Measurements from ENCODE around the gene PLEKHG4. TPM values are rescaled to one million over a fixed set of nuclear protein-coding genes. Genes with fewer than 3 reads are reported as not detected.

The PLEKHG4 gene
- total and polyA plus RNA-seq, 10 donors: 5.1 to 27.9 (median 13.0) TPM

- Histone ChIP-seq H3K36me3 (peaks cover 0 to 35% (median 4%) of the 10 kb centered on the region in 6 donors), H3K9me3 (no peaks in the 10 kb centered on the region), H3K27ac (peak overlapping the region; percentile 89 to 96 (median 92)), H3K4me1 (peaks cover 57 to 97% (median 88%) of the 10 kb centered on the region in 6 donors), H3K4me3 (peak overlapping the region in 7 of 8 donors; percentile 87 to 95 (median 93)), H3K27me3 (replicated peaks in 1 of 7) (peaks cover 0 to 17% (median 7%) of the 10 kb centered on the region in 7 donors)
- no peak for TF ChIP-seq POLR2A (IDR thresholded peaks at IDR 0.05)
- peak in 4 of 11 experiments; percentile 9 to 30 (median 19) for TF ChIP-seq CTCF (IDR thresholded peaks at IDR 0.05 in 8 of 11, conservative IDR thresholded peaks at IDR 0.05 in 3 of 11)
- peak; percentile 47 to 83 (median 71) for TF ChIP-seq POLR2AphosphoS5 (IDR thresholded peaks at IDR 0.05)
- intact Hi-C loops (cut with DNase I; ENCODE audit: low total_unique reads): no loop called here
- peak; percentile 95 for DNase-seq
- WGBS, 5 donors: 0 to 15% (median 5%) methylated on average over 5 of the region's 5 CpGs
These were observed 34.7 kb upstream of the PLEKHG4 start for GRCh38 chr16:67244387-67245185.

- peak overlapping the region; percentile 65 to 95 (median 93) for H3K4me3 ChIP-seq
- H3K4me1 ChIP-seq: peaks cover 56 to 97% (median 84%) of the 10 kb centered on the region in 6 donors
- intact Hi-C loops (cut with DNase I; ENCODE audit: low total_unique reads): no loop called here
- DNase-seq: peak; percentile 74
- H3K36me3 ChIP-seq: peaks cover 0 to 29% (median 1%) of the 10 kb centered on the region in 6 donors
- H3K27me3 ChIP-seq (replicated peaks in 1 of 7): peaks cover 0 to 23% (median 7%) of the 10 kb centered on the region in 7 donors
- WGBS, 5 donors: 31 to 48% (median 39%) methylated on average over 4 of the region's 4 CpGs
- TF ChIP-seq POLR2AphosphoS5 (IDR thresholded peaks at IDR 0.05): no peak
- TF ChIP-seq POLR2A (IDR thresholded peaks at IDR 0.05): no peak
- TF ChIP-seq CTCF (IDR thresholded peaks at IDR 0.05 in 8 of 11, conservative IDR thresholded peaks at IDR 0.05 in 3 of 11): no peak
- H3K27ac ChIP-seq: peak overlapping the region; percentile 89 to 96 (median 92)
- H3K9me3 ChIP-seq: no peaks in the 10 kb centered on the region
These were observed 34.1 kb upstream of the PLEKHG4 start for GRCh38 chr16:67245186-67245585.

GRCh38 chr16:67245674-67246080, 33.7 kb upstream of the PLEKHG4 start:
- WGBS, 5 donors: 21 to 41% (median 31%) methylated on average over 7 to 8 of the region's 8 CpGs
- TF ChIP-seq CTCF (IDR thresholded peaks at IDR 0.05 in 8 of 11, conservative IDR thresholded peaks at IDR 0.05 in 3 of 11) (no peak), POLR2A (IDR thresholded peaks at IDR 0.05) (no peak), POLR2AphosphoS5 (IDR thresholded peaks at IDR 0.05) (no peak)
- peaks cover 0 to 28% (median 7%) of the 10 kb centered on the region in 7 donors for H3K27me3 ChIP-seq (replicated peaks in 1 of 7)
- intact Hi-C loops (cut with DNase I; ENCODE audit: low total_unique reads): no loop called here
- H3K4me3 ChIP-seq: peak overlapping the region; percentile 65 to 95 (median 93)
- no peak for DNase-seq
- peaks cover 0 to 24% (median 0%) of the 10 kb centered on the region in 6 donors for H3K36me3 ChIP-seq
- no peaks in the 10 kb centered on the region for H3K9me3 ChIP-seq
- H3K4me1 ChIP-seq: peaks cover 51 to 94% (median 79%) of the 10 kb centered on the region in 6 donors
- H3K27ac ChIP-seq: peak overlapping the region; percentile 89 to 96 (median 92)
